HG02571 (cell line): ENCODE measurements around the gene CLCN4.

Experiments used
- ATAC-seq: cut with Tn5 transposase; IDR thresholded peaks from one replicate; pipeline ENCODE4 v1.9.1; 2021; ENCODE audit warnings: mild to moderate bottlenecking, moderate library complexity; ENCODE audit not compliant: unreplicated experiment

CLCN4 gene

GRCh38 chrX:10193587-10193986, 36.8 kb downstream of the CLCN4 start:
- no peak for ATAC-seq

GRCh38 chrX:10195425-10195824, 38.6 kb downstream of the CLCN4 start:
- ATAC-seq, result no peak

- ATAC-seq, result no peak
Measured at GRCh38 chrX:10195947-10196346, 39.2 kb downstream of the CLCN4 start.

- ATAC-seq, result no peak
Measured at GRCh38 chrX:10197279-10198210, 40.8 kb downstream of the CLCN4 start.

- ATAC-seq, result no peak
Measured at GRCh38 chrX:10198254-10198653, 41.5 kb downstream of the CLCN4 start.

- peak; percentile 59 for ATAC-seq
Measured at GRCh38 chrX:10199212-10199611, 42.4 kb downstream of the CLCN4 start.

GRCh38 chrX:10203617-10204016, 46.8 kb downstream of the CLCN4 start:
- ATAC-seq, result no peak

GRCh38 chrX:10206317-10206716, 49.5 kb downstream of the CLCN4 start:
- no peak for ATAC-seq

- no peak for ATAC-seq
Measured at GRCh38 chrX:10208281-10208856, 51.6 kb downstream of the CLCN4 start.

GRCh38 chrX:10208953-10209352, 52.2 kb downstream of the CLCN4 start:
- ATAC-seq, result no peak

- no peak for ATAC-seq
Measured at GRCh38 chrX:10212395-10212794, 55.6 kb downstream of the CLCN4 start.

- no peak for ATAC-seq
Measured at GRCh38 chrX:10213716-10214115, 56.9 kb downstream of the CLCN4 start.

- ATAC-seq, result no peak
Measured at GRCh38 chrX:10216208-10216607, 59.4 kb downstream of the CLCN4 start.

- no peak for ATAC-seq
Measured at GRCh38 chrX:10217198-10217597, 60.4 kb downstream of the CLCN4 start.

- no peak for ATAC-seq
Measured at GRCh38 chrX:10221651-10222050, 64.9 kb downstream of the CLCN4 start.

GRCh38 chrX:10223276-10223675, 66.5 kb downstream of the CLCN4 start:
- ATAC-seq, result no peak

GRCh38 chrX:10223781-10224180, 67.0 kb downstream of the CLCN4 start:
- ATAC-seq, result no peak

- no peak for ATAC-seq
Measured at GRCh38 chrX:10230222-10230621, 73.4 kb downstream of the CLCN4 start.

GRCh38 chrX:10231461-10231860, 74.7 kb downstream of the CLCN4 start:
- ATAC-seq, result no peak

- no peak for ATAC-seq
Measured at GRCh38 chrX:10233173-10233572, 76.4 kb downstream of the CLCN4 start.

GRCh38 chrX:10233696-10234095, 76.9 kb downstream of the CLCN4 start:
- ATAC-seq, result no peak

GRCh38 chrX:10235851-10236250, 79.1 kb downstream of the CLCN4 start:
- no peak for ATAC-seq
